Measurements from ENCODE around the gene KCNK4.

Gene KCNK4

DNA sequence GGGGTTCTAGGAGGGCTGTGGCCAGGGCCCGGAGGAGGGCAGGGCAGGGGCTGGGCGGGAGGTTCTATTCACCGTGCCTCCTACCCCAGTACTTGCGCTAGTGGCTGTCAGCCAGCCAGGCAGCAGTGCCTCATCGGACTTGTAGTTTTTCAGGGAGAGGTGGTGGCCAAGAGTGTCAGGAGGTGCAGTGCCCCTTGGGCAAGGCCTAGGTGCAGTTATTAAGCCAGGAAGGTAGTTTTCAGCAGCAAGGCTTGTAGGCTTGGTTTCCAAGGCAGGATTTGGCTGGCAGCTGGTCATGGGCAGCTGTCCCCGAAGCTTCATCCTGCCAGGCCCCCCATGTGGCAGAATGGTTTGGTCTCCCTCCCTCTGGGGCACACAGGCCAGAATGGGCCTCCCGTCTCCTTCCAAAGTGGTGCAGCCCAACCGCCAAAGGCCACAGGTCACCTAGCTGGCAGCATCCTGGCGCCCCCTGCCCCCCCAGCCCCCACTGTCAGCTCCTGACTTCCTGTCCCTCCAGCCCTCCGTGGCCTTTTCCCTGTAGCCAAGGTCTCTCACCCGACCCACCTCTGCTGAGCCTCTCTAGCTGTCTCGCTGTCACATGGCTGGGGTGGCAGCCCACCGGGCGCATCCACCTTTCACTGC, 57.4 kb downstream of the KCNK4 start:
- ChIA-PET POLR2A (no interaction called here), CTCF (interaction anchor here (1.5 kb wide), 1 partner anchor 48 kb away, joined by 5 read pairs; the partner anchor contains the start of gene CATSPERZ)
- TF ChIP-seq, protein P1, sequence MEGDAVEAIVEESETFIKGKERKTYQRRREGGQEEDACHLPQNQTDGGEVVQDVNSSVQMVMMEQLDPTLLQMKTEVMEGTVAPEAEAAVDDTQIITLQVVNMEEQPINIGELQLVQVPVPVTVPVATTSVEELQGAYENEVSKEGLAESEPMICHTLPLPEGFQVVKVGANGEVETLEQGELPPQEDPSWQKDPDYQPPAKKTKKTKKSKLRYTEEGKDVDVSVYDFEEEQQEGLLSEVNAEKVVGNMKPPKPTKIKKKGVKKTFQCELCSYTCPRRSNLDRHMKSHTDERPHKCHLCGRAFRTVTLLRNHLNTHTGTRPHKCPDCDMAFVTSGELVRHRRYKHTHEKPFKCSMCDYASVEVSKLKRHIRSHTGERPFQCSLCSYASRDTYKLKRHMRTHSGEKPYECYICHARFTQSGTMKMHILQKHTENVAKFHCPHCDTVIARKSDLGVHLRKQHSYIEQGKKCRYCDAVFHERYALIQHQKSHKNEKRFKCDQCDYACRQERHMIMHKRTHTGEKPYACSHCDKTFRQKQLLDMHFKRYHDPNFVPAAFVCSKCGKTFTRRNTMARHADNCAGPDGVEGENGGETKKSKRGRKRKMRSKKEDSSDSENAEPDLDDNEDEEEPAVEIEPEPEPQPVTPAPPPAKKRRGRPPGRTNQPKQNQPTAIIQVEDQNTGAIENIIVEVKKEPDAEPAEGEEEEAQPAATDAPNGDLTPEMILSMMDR (IDR thresholded peaks at IDR 0.05; ENCODE audit: control extremely low read depth, extremely low read depth, low read depth, missing control alignments) = no peak
- DNase-seq (ENCODE audit: extremely low spot score) = no peak

GRCh38 chr11:64349025-64349387, 57.9 kb downstream of the KCNK4 start:
- no peak for DNase-seq (ENCODE audit: extremely low spot score)
- TF ChIP-seq, protein P1 (IDR thresholded peaks at IDR 0.05; ENCODE audit: control extremely low read depth, extremely low read depth, low read depth, missing control alignments) = no peak
- CTCF ChIA-PET = interaction anchor here (1.3 to 2.9 kb wide), 3 partner anchors 17 to 48 kb away, joined by 3 to 18 read pairs (median 5); partner anchors contain the start of genes CATSPERZ and PRDX5
- POLR2A ChIA-PET = no interaction called here

DNA sequence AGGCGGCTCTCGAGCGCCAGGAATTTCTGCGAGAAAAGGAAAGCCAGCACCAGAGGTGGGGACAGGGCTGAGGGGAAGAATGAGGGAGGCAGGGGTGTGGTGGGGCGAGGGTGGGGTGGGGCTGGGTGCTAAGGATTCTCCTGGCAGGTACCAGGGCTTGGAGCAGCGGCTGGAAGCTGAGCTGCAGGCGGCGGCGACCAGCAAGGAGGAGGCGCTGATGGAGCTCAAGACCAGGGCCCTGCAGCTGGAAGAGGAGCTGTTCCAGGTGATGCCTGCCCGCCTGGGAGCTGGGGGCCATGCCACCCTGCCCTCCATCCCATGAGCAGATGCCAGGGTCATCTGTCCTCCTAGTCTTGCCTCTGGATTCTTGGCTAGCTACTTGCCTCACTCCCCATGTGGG, 58.3 kb downstream of the KCNK4 start:
- TF ChIP-seq, protein P1 (IDR thresholded peaks at IDR 0.05; ENCODE audit: control extremely low read depth, extremely low read depth, low read depth, missing control alignments) = no peak

More for the DNA sequence above, 58.3 kb downstream of the KCNK4 start:
- CTCF ChIA-PET = interaction anchor here (1.1 to 2.9 kb wide), 4 partner anchors 17 to 100 kb away, joined by 3 to 18 read pairs (median 4); partner anchors contain the start of genes CATSPERZ and PRDX5
- no peak for DNase-seq (ENCODE audit: extremely low spot score)
- POLR2A ChIA-PET = no interaction called here

Measured in GM10248 (cell line).